HL-60 (cell line): ENCODE results near the gene ARL3.

ENCODE experiments used
- CTCF ChIP-seq: IDR thresholded peaks from one replicate; pipeline ENCODE4 v1.5.1; 2011; ENCODE audit warnings: low read length, control low read depth, inconsistent platforms; ENCODE audit not compliant: insufficient read depth
- GABPA ChIP-seq: IDR thresholded peaks from 2 replicates; pipeline ENCODE4 v1.6.1; 2012; ENCODE audit warnings: low read depth
- POLR2AphosphoS5 ChIP-seq: IDR thresholded peaks from 2 replicates; pipeline ENCODE4 v1.6.1; 2012; ENCODE audit warnings: low read depth
- TF ChIP-seq, protein P1 (sequence below): IDR thresholded peaks from 2 replicates; pipeline ENCODE4 v1.6.1; 2012; ENCODE audit warnings: low read depth; ENCODE audit not compliant: insufficient replicate concordance

GRCh38 chr10:102628451-102628911, 85.7 kb downstream of the ARL3 start:
- TF ChIP-seq POLR2AphosphoS5 (no peak), CTCF (no peak), GABPA (no peak)
- TF ChIP-seq, protein P1, sequence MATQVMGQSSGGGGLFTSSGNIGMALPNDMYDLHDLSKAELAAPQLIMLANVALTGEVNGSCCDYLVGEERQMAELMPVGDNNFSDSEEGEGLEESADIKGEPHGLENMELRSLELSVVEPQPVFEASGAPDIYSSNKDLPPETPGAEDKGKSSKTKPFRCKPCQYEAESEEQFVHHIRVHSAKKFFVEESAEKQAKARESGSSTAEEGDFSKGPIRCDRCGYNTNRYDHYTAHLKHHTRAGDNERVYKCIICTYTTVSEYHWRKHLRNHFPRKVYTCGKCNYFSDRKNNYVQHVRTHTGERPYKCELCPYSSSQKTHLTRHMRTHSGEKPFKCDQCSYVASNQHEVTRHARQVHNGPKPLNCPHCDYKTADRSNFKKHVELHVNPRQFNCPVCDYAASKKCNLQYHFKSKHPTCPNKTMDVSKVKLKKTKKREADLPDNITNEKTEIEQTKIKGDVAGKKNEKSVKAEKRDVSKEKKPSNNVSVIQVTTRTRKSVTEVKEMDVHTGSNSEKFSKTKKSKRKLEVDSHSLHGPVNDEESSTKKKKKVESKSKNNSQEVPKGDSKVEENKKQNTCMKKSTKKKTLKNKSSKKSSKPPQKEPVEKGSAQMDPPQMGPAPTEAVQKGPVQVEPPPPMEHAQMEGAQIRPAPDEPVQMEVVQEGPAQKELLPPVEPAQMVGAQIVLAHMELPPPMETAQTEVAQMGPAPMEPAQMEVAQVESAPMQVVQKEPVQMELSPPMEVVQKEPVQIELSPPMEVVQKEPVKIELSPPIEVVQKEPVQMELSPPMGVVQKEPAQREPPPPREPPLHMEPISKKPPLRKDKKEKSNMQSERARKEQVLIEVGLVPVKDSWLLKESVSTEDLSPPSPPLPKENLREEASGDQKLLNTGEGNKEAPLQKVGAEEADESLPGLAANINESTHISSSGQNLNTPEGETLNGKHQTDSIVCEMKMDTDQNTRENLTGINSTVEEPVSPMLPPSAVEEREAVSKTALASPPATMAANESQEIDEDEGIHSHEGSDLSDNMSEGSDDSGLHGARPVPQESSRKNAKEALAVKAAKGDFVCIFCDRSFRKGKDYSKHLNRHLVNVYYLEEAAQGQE = no peak
